GM19455 (cell line): ENCODE results near the gene SIGLEC1.

Source experiments
- ATAC-seq: cut with Tn5 transposase; IDR thresholded peaks from one replicate; pipeline ENCODE4 v1.9.1; 2021; ENCODE audit not compliant: unreplicated experiment

The SIGLEC1 gene

GRCh38 chr20:3744806-3745685 is 32.6 kb upstream of the SIGLEC1 start:
- no peak for ATAC-seq

- ATAC-seq: no peak
Measured at GRCh38 chr20:3744037-3744436, 31.6 kb upstream of the SIGLEC1 start.

- no peak for ATAC-seq
Measured at GRCh38 chr20:3743251-3743650, 30.9 kb upstream of the SIGLEC1 start.

- no peak for ATAC-seq
Measured at GRCh38 chr20:3741836-3742458, 29.5 kb upstream of the SIGLEC1 start.

- ATAC-seq: no peak
Measured at GRCh38 chr20:3740615-3741301, 28.4 kb upstream of the SIGLEC1 start.

- ATAC-seq: no peak
Measured at GRCh38 chr20:3739926-3740451, 27.6 kb upstream of the SIGLEC1 start.

GRCh38 chr20:3739054-3739925 is 26.9 kb upstream of the SIGLEC1 start:
- no peak for ATAC-seq

- ATAC-seq: no peak
Measured at GRCh38 chr20:3738111-3739053, 26.0 kb upstream of the SIGLEC1 start.

GRCh38 chr20:3735768-3736167 is 23.4 kb upstream of the SIGLEC1 start:
- ATAC-seq: no peak

GRCh38 chr20:3734111-3734843 is 21.9 kb upstream of the SIGLEC1 start:
- no peak for ATAC-seq

GRCh38 chr20:3733119-3733995 is 21.0 kb upstream of the SIGLEC1 start:
- ATAC-seq: no peak

- no peak for ATAC-seq
Measured at GRCh38 chr20:3732327-3733118, 20.1 kb upstream of the SIGLEC1 start, which contains the start of gene HSPA12B. Gene HSPA12B (plus strand): TSS chr20:3732685. CDS start chr20:3738675, 5,990 bp downstream.

GRCh38 chr20:3731944-3732326 is 19.5 kb upstream of the SIGLEC1 start:
- no peak for ATAC-seq

- ATAC-seq: no peak
Measured at GRCh38 chr20:3730803-3731672, 18.6 kb upstream of the SIGLEC1 start.

GRCh38 chr20:3729811-3730540 is 17.6 kb upstream of the SIGLEC1 start:
- no peak for ATAC-seq
